Suppressor macrophage (primary cell): ENCODE data around the gene LRRC15.

Experiments used
- DNase-seq, 4 experiments: peaks; one replicate each; pipeline ENCODE4 v3.0.0-alpha.2; 2020 to 2022
- total RNA-seq, 17 experiments: gene quantifications; one replicate each; lab custom pipeline; 2026; ENCODE audit warnings: mixed read lengths in 6 of 17, inconsistent platforms in 3 of 17; lab: John Stamatoyannopoulos, UW

LRRC15 gene
- total RNA-seq, result 0 to 3.3 (median 0) reads per million in 17 experiments

GRCh38 chr3:194369522-194370279 is at the start of gene LRRC15:
Gene LRRC15 (minus strand): TSS chr3:194369743. CDS start chr3:194361043, 8,700 bp downstream.
- DNase-seq, result no peak

GRCh38 chr3:194418671-194419070 is 49.1 kb upstream of the LRRC15 start:
- no peak for DNase-seq

- DNase-seq, result no peak
Observed at GRCh38 chr3:194407423-194407822, 37.9 kb upstream of the LRRC15 start.

GRCh38 chr3:194405766-194406165 is 36.2 kb upstream of the LRRC15 start:
- DNase-seq, result no peak

GRCh38 chr3:194404365-194405140 is 35.0 kb upstream of the LRRC15 start:
- DNase-seq, result peak; percentile 55 to 77 (median 62)

DNA sequence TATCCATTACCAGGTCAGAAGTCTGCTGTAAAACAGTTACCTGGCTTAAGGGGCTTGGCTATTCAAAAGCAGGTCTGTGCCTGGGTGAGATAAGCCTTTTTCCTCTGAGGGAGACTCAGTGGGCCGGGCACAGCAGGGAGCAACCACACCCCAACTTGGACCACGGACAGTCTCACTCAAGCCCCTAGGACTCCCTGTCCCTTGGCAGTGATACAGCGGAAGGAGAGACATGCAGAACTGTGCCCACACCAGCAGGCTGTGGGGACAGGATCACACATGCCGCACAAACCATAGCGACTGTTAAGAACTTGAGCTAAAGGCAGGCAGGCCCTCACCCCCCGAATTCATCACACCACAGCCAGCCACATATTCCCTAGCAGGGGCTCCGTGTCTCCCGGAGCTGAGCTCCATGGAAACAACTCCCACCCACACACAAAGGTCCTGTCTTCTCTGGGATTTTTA is 32.4 kb upstream of the LRRC15 start:
- no peak for DNase-seq

DNA sequence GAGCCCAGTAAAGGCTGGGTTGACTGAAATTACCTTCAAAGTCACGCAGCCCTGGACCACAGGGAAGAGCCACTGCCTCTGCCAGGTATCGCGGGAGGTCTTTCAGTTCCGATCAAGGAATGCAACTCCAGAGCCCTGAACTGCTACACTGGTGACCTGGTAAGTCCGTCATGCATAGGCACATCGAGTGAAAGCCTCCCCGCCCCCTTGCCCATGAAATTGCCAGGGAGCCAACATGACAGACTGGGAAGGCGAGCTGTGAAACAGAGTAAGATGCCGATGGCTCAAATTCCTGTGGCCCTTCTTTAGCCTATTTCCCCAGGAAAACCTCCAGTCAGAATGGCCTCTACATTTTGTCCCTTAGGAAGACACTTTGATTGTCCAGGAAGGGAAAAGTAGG is 31.8 kb upstream of the LRRC15 start:
- no peak for DNase-seq

- peak in 3 of 4 experiments; percentile 31 to 44 (median 38) for DNase-seq
Observed at GRCh38 chr3:194399874-194400411, 30.4 kb upstream of the LRRC15 start.

DNA sequence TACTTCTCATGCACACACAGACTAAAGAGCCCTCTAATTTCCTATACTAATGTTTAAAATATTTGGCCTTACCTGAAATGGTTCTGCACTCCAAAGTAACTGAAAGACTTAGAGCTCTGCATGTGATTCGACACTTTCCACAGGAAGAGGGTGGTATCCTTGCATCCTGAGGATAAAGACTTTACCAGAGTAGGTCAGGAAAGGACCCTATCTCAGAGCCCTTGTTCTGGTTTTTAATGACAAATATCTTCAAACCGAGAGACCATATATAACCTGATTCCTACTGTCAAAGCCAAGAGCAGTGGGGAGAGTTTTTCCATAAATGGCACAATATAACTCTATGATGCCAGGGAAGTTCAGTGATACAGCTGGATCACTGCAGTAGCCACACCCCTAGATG is 29.6 kb upstream of the LRRC15 start, which contains the start of gene GP5:
TSS of gene GP5 (minus strand) at position 101 of the 400 bp plus-strand sequence. CDS start 984 bp downstream, outside the sequence.
- no peak for DNase-seq

DNA sequence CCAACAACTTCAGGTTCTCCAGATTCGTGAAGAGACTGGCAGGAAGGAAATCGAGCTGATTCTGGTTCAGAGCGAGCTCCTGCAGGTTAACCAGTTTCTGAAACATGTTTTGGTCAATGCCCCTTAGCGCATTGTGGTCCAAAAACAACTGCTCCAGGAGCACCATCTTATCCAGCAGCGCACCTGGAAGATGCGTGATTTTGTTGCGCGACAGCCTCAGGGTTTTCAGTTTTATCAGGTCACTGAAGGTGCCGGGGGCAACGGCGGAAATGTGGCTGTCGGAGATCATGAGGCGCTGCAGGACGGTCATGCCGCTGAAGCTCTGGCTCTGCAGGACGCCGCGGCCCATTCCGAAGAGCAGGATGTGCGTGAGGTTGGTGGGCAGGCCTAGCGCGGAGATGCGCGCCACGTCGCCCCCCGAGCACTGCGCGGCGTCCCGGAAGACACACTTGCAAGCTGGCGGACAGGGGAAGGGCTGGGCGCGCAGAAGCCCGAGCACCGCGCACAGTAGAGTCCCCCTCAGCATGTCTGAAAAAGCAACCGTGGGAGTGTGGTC is 28.3 kb upstream of the LRRC15 start:
- peak in 1 of 4 experiments; percentile 33 for DNase-seq

DNA sequence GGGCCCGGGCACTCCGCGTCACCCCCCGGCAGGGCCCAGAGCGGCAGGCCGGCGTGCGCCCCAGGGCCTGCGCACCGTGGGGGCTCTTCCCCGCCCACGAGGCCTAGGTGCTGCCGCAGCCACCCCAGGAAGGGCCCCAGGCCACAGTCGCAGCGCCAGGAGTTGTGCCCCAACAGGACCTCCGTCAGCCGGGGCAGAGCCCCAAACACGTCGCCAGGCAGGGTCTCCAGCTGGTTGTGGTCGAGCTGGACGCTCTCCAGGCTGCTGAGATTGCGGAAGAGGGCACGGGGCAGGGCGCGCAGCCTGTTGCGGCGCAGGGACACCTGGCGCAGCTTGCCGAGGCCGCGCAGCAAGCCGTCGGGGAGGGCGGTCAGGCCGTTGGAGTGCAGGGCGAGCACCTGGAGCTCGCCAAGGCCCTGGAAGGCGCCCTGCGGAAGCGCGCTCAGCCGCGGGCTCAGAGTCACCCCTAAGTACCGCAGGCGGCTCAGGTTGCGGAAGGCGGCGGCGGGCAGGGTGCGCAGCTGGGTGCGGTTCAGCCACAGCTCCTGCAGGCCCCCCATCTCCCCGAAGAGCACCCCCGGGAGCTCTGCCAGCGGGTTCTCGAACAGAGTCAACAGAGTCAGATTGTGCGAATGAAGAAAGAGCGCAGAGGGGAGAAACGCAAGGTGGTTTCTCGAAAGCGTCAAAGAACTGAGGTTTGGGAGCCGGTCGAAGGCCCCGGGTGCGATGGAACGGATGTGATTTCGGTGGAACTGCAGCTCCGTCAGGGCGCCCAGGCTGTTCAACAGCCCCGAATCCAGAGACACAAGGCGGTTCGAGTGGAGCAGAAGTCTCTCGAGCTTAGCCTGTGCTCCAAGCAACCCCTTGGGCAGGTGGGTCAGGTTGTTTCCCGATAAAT is 27.6 kb upstream of the LRRC15 start:
- peak in 2 of 4 experiments; percentile 8 to 29 for DNase-seq

GRCh38 chr3:194396539-194396858 is 27.0 kb upstream of the LRRC15 start:
- DNase-seq, result no peak

DNA sequence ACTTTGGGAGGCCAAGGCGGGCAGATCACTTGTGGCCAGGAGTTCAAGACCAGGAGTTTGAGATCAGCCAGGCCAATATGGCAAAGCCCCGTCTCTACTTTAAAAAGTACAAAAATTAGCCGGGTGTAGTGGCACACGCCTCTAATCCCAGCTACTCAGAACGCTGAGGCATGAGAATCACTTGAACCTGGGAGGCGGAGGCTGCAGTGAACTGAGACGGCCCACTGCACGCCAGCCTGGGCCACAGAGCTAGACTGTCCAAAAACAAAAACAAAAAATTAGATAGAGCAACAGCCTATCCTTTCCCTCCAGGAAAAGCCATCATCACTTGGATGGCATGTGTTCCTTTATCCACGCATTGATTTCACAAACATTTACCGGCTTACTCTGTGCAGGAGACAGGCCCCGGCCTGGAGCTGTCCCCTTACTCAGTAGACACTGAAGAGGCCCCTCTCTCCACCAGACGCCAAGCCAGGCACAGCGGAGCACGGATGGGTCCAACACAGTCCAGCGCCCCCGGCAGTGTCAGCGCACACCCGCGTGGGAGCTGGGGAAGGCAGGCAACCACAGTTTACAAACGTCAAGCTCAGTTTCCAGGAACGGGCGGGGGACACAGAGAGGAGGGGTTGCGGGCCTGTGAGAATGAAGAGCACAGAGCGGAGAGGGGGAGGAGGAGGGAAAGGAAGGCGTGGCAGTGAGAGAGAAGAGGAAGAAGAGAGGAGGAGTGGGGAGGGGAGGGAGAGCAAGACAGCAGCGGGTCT is 26.4 kb upstream of the LRRC15 start:
- DNase-seq, result peak in 1 of 4 experiments; percentile 22

GRCh38 chr3:194395212-194395611 is 25.7 kb upstream of the LRRC15 start:
- no peak for DNase-seq

- no peak for DNase-seq
Observed at GRCh38 chr3:194392576-194392975, 23.0 kb upstream of the LRRC15 start.

DNA sequence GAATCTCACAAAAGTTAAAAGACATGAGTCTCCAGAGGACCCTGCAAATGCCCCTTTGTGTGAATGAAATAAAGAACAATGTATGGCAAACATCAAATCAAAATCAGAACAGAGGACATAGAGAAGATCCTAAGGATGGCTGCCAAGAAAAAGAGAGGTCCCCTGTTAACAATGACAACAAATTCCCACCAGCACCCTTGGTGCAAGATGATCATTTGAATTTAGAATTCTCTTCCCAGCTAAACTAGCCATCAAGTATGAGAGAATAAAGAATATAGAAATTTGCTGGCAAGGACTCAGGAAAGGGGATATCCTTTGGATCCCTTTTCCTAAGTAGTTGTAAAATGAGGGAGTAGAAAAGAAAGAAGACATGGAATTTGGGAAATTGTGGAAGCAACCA is 21.3 kb upstream of the LRRC15 start:
- no peak for DNase-seq

DNA sequence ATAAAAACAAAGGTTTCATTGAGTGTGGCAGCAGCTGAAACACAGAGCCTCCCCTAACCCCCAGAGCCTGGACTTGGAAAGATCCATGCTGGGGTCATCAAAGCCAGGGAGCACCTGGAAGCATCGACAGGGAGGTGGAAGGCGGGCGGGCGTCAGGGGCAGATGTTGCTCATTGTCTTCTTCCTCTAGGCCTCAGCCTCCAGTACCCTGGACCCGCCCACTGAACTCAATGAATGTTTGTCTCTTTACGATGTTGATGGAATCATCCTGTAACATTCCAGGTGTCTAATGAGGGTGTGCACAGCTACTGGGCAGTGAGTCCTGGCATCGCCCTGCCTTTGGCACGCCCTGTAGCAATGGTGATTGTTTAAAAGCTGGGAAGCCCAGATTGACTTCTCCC is 19.7 kb upstream of the LRRC15 start:
- no peak for DNase-seq

DNA sequence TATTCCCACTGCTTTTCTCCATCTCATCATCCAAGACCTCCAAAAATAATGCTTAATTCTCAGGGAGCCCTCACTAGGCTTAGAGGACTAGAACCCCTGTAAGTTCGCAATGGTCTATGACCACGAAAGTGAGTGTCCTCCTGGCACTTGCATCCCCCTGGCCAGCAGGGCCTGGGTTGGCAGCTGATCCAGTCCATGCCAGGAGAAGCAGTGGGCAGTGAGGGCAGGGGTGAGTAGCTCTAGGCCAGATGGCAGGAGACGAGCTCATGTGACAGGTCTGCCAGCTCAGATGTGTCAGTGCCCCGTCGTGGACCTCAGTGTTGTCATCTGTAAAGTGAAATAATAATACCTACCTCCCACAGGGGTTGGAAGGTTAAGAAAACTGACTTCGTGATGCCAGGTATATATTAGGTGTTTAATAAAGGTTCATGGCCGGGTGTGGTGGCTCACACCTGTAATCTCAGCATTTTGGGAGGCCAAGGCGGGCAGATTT is 18.4 kb upstream of the LRRC15 start:
- no peak for DNase-seq

DNA sequence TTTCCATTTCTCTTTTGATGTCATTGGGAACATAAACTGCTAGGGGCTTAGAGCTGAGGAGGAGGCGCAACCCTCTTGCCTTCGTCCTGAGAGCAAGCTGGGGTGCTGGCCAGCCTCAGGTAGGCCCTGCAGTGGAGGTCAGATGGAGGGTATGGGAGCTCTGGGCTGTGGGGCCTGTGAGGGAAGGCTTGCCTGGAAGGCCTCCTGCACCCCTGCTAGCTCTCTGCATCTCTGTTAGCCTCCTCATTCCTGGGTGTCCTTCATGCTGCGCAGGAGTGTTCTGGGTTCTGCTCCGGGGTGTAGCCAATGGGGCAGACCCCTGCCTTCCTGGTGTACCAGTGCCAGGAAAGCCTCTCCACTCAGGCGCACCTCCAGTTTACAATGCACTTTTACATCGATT is 17.7 kb upstream of the LRRC15 start:
- DNase-seq, result no peak

- no peak for DNase-seq
Observed at GRCh38 chr3:194386648-194387047, 17.1 kb upstream of the LRRC15 start.

GRCh38 chr3:194386066-194386465 is 16.5 kb upstream of the LRRC15 start:
- DNase-seq, result no peak
